HFF-Myc (cell line): ENCODE measurements around the gene PRKN.

Source experiments
- DNase-seq: peaks from one replicate; pipeline ENCODE4 v3.0.0-alpha.2; 2011; ENCODE audit warnings: low read depth; ENCODE audit errors: extremely low read depth
- H3K4me3 ChIP-seq: replicated peaks from 2 replicates; pipeline ENCODE4 v1.5.1; 2011; ENCODE audit warnings: low read depth, mild to moderate bottlenecking, control low read depth, low read length
- CTCF ChIP-seq: IDR thresholded peaks from 2 replicates; pipeline ENCODE4 v1.5.1; 2012; ENCODE audit warnings: mild to moderate bottlenecking, low read depth, low read length, control low read depth; ENCODE audit errors: missing control alignments

PRKN gene

GRCh38 chr6:161727083-161727833, 1000.3 kb downstream of the PRKN start:
- H3K4me3 ChIP-seq, result no peak overlapping the region
- DNase-seq, result no peak
- no peak for TF ChIP-seq CTCF

GRCh38 chr6:161722394-161722793, 1005.2 kb downstream of the PRKN start:
- no peak for DNase-seq
- TF ChIP-seq CTCF, result no peak
- no peak overlapping the region for H3K4me3 ChIP-seq

GRCh38 chr6:161721511-161721910, 1006.1 kb downstream of the PRKN start:
- H3K4me3 ChIP-seq, result no peak overlapping the region
- no peak for DNase-seq
- TF ChIP-seq CTCF, result no peak

- DNase-seq, result no peak
- H3K4me3 ChIP-seq, result no peak overlapping the region
- TF ChIP-seq CTCF, result no peak
Measured at GRCh38 chr6:161716176-161716575, 1011.4 kb downstream of the PRKN start.

- no peak overlapping the region for H3K4me3 ChIP-seq
- TF ChIP-seq CTCF, result no peak
- DNase-seq, result no peak
Measured at GRCh38 chr6:161711938-161712337, 1015.6 kb downstream of the PRKN start.

GRCh38 chr6:161711515-161711914, 1016.1 kb downstream of the PRKN start:
- no peak overlapping the region for H3K4me3 ChIP-seq
- DNase-seq, result no peak
- no peak for TF ChIP-seq CTCF

- H3K4me3 ChIP-seq, result no peak overlapping the region
- TF ChIP-seq CTCF, result no peak
Measured at GRCh38 chr6:161710698-161711097, 1016.9 kb downstream of the PRKN start.

More at GRCh38 chr6:161710698-161711097, 1016.9 kb downstream of the PRKN start:
- DNase-seq, result no peak
